ENCODE data around the gene PRX.

The PRX gene

DNA sequence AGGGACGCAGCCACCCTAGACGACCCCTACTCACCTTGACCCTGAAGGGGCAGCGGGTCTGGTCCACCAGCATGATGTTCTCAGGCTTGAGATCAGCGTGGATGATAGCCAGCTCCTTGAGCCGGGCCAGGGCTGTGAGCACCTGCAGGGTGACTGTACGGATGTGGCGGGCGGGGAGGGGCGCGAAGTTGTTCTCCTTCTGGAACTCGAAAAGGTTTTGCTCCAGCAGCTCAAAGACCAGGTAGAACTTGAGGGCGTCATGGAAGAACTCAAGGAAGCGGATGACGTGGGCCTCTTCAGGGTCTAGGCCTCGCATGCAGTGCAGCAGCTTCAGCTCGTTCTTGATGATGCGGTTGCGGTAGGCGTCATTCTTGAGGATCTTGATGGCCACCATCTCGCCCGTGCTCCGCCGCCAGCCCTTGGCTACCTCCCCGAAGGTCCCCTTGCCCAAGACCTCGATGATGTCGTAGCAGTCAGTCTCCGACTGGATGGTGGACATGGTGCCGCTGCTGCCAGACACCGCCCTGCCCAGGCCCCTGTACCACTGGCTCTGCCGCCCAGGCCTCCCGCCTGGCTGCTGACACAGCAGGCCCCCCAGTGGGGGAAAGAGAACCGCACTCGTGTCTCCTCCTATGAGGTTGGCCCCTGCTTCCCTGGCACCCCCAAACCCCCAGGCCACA lies 23.6 kb downstream of the PRX start:
- Mint-ChIP-seq H3K27me3 (ENCODE audit: low read depth, poor library complexity) (peaks cover 9% of the 10 kb centered on the region), H3K9me3 (no peaks in the 10 kb centered on the region), H3K27ac (no peak overlapping the region), H3K4me1 (peaks cover 12% of the 10 kb centered on the region), H3K4me3 (no peak overlapping the region), H3K36me3 (ENCODE audit: low read depth) (no peaks in the 10 kb centered on the region)
- TF ChIP-seq, protein P1, sequence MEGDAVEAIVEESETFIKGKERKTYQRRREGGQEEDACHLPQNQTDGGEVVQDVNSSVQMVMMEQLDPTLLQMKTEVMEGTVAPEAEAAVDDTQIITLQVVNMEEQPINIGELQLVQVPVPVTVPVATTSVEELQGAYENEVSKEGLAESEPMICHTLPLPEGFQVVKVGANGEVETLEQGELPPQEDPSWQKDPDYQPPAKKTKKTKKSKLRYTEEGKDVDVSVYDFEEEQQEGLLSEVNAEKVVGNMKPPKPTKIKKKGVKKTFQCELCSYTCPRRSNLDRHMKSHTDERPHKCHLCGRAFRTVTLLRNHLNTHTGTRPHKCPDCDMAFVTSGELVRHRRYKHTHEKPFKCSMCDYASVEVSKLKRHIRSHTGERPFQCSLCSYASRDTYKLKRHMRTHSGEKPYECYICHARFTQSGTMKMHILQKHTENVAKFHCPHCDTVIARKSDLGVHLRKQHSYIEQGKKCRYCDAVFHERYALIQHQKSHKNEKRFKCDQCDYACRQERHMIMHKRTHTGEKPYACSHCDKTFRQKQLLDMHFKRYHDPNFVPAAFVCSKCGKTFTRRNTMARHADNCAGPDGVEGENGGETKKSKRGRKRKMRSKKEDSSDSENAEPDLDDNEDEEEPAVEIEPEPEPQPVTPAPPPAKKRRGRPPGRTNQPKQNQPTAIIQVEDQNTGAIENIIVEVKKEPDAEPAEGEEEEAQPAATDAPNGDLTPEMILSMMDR (IDR thresholded peaks at IDR 0.05): no peak
- no peak for DNase-seq

DNA sequence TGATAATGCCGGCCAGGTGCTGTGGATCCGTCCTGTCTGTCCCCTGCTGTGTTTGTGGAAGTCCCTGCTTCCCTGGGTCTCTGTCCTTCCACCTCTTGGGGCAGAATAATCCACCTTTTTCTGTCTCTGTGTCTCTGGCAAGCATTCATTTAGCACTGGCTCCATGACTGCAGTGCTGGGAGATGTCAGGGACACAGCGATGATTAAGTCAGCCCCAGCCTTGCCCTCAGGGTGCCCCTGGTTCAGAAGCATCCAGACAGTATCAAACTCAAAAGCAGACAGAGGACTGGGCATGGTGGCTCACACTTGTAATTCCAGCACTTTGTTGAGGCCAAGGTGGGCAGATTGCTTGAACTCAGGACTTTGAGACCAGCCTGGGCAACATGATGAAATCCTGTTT lies 24.7 kb downstream of the PRX start:
- TF ChIP-seq, protein P1 (IDR thresholded peaks at IDR 0.05): no peak
- DNase-seq: no peak
- H3K9me3 Mint-ChIP-seq: no peaks in the 10 kb centered on the region
- peaks cover 12% of the 10 kb centered on the region for H3K27me3 Mint-ChIP-seq (ENCODE audit: low read depth, poor library complexity)
- H3K36me3 Mint-ChIP-seq (ENCODE audit: low read depth): no peaks in the 10 kb centered on the region
- H3K27ac Mint-ChIP-seq: no peak overlapping the region
- no peak overlapping the region for H3K4me3 Mint-ChIP-seq
- peaks cover 9% of the 10 kb centered on the region for H3K4me1 Mint-ChIP-seq

DNA sequence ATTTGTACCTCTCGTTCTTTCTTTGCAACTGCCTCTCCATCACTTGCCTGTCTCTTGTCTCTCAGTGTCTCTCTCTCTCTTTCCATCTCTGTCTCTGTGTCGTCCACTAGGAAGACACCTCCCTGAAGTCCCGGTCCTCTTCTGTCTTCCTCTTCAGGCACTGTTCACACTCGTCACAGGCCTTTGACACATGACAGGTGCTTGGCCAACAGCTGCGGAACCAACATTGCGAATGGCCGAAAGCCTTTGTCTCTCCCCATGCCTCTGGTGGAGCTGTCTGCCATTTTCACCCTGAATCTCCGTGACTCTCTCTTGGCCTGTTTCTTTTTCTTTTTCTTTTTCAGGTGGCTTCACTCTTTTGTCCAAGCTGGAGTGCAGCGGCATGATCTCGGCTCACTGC lies 26.0 kb downstream of the PRX start:
- DNase-seq: no peak
- Mint-ChIP-seq H3K36me3 (ENCODE audit: low read depth) (no peaks in the 10 kb centered on the region), H3K9me3 (no peaks in the 10 kb centered on the region), H3K4me3 (no peak overlapping the region), H3K4me1 (peaks cover 1% of the 10 kb centered on the region), H3K27ac (no peak overlapping the region), H3K27me3 (ENCODE audit: low read depth, poor library complexity) (peaks cover 12% of the 10 kb centered on the region)
- TF ChIP-seq, protein P1 (IDR thresholded peaks at IDR 0.05): no peak

DNA sequence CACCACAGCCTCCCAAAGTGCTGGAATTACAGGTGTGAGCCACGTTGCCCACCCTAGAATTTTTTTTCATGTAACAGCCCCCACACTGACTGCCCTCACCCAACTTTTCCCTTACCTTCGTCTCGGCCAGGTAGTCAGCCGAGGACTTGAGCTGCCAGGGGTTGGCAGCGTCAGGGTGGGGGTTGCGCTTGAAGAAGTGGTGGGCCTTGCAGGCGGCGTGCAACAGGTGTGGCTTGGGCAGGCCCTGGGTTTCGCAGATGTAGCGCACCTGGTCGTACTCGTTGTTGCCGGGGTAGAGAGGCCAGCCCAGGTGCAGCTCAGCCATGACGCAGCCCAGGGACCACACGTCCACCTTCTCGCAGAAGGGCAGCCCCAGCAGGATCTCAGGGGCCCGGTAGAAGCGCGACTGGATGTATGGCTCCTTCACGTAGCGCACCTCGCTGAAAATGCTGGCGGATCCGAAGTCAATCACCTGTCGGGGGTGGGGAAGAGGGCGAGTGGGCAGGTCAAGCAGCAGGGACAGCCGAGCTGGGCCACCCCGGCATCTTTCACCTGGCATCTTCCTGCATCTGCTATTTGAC lies 29.4 kb downstream of the PRX start:
- DNase-seq: no peak
- Mint-ChIP-seq H3K27ac (no peak overlapping the region), H3K9me3 (no peaks in the 10 kb centered on the region), H3K4me3 (no peak overlapping the region), H3K27me3 (ENCODE audit: low read depth, poor library complexity) (peaks cover 12% of the 10 kb centered on the region), H3K4me1 (no peaks in the 10 kb centered on the region), H3K36me3 (ENCODE audit: low read depth) (no peaks in the 10 kb centered on the region)
- TF ChIP-seq, protein P1 (IDR thresholded peaks at IDR 0.05): no peak

DNA sequence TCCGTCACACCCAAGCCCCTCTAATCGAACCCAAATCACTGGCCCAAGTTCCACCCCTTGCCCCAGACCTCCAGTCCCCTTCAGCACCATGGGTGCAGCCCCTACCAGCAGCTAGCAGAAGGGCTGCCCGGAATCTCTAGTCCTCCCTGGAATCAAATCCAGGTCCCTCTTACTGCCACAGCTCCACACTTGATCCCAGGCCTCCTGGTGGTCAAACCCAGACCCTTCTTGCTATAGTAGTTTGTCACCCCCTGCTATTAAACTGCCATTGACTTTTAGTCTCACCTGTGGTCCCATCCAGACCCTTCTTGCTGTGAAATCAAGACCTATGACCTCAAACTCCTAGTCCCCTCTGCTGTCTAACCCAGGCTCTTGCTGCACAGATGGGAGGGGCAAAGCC lies 31.9 kb downstream of the PRX start:
- no peak overlapping the region for H3K27ac Mint-ChIP-seq
- no peak for DNase-seq

More for the DNA sequence above, 31.9 kb downstream of the PRX start:
- H3K4me3 Mint-ChIP-seq: no peak overlapping the region
- H3K9me3 Mint-ChIP-seq: no peaks in the 10 kb centered on the region
- no peaks in the 10 kb centered on the region for H3K36me3 Mint-ChIP-seq (ENCODE audit: low read depth)
- peaks cover 6% of the 10 kb centered on the region for H3K27me3 Mint-ChIP-seq (ENCODE audit: low read depth, poor library complexity)
- TF ChIP-seq, protein P1 (IDR thresholded peaks at IDR 0.05): no peak
- no peaks in the 10 kb centered on the region for H3K4me1 Mint-ChIP-seq

All from nephron progenitor cell (in vitro differentiated cells).